ENCODE measurements around the gene LGI2. TPM values are rescaled to one million over a fixed set of nuclear protein-coding genes. Genes with fewer than 3 reads are reported as not detected.

Gene LGI2, protein sequence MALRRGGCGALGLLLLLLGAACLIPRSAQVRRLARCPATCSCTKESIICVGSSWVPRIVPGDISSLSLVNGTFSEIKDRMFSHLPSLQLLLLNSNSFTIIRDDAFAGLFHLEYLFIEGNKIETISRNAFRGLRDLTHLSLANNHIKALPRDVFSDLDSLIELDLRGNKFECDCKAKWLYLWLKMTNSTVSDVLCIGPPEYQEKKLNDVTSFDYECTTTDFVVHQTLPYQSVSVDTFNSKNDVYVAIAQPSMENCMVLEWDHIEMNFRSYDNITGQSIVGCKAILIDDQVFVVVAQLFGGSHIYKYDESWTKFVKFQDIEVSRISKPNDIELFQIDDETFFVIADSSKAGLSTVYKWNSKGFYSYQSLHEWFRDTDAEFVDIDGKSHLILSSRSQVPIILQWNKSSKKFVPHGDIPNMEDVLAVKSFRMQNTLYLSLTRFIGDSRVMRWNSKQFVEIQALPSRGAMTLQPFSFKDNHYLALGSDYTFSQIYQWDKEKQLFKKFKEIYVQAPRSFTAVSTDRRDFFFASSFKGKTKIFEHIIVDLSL
- total RNA-seq, result under 1 TPM; 0.05 to 0.31 (median 0.19) TPM

DNA sequence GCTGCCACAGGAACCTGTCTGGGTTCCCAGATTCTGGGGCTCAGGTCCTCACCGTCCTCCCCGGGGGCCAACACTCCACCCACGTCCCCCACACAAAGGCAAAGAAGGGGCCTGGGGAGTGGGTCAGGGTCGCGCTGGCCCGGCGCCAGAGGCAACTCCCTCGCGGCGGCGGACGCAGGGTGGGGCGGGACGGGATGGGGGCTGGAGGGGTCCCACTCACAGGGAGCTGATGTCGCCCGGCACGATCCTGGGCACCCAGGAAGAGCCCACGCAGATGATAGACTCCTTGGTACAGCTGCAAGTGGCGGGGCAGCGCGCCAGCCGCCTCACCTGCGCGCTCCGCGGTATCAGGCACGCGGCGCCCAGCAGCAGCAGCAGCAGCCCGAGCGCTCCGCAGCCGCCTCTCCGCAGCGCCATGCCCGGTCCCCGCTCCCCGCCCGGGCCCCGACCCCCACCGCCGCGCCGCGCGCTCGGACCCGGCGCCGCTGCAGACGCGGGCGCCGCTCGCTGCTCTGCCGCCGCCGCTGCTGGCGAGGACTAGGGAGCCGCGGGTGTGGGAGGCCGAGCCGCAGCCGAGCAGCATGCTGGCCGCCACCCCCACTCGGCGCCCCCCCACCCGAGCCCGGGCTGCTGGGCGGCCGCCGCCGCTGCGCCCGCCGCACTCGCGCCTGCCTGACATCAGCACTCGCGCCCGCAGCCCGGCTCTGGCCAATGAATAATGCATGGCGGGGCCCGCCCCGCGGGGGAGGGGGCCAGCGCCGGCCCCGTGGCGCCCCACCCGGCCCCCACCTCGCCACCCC lies at the start of gene LGI2:
TSS of gene LGI2 (minus strand) at position 670 of the 800 bp plus-strand sequence. CDS start at position 417, 253 bp downstream.
- Histone ChIP-seq H3K4me3 (peak within 1 kb of the TSS; percentile 46 to 50 (median 47)), H3K27ac (no peak within 1 kb of the TSS), H3K36me3 (no peaks in the 10 kb centered on the region), H3K27me3 (peaks cover 17 to 30% (median 18%) of the 10 kb centered on the region in 3 donors), H3K4me1 (peaks cover 2 to 6% of the 10 kb centered on the region in 2 donors), H3K9me3 (no peaks in the 10 kb centered on the region)
- in situ Hi-C loops (cut with MboI; ENCODE audit: low sequenced_read_pairs in 4 of 4), result no loop called here
- DNase-seq (no peak), ATAC-seq (no peak)
- TF ChIP-seq POLR2A (IDR thresholded peaks at IDR 0.05) (no peak), CTCF (IDR thresholded peaks at IDR 0.05 in 4 of 5, conservative IDR thresholded peaks at IDR 0.05 in 1 of 5) (no peak)
- intact Hi-C loops (cut with DNase I; ENCODE audit: low total_unique reads), result no loop called here

GRCh38 chr4:25078523-25078922 lies 47.8 kb upstream of the LGI2 start:
- in situ Hi-C loops (cut with MboI; ENCODE audit: low sequenced_read_pairs in 4 of 4) (no loop called here), intact Hi-C loops (cut with DNase I; ENCODE audit: low total_unique reads) (no loop called here)
- H3K36me3 ChIP-seq, result no peaks in the 10 kb centered on the region
- no peak for TF ChIP-seq CTCF (IDR thresholded peaks at IDR 0.05 in 4 of 5, conservative IDR thresholded peaks at IDR 0.05 in 1 of 5)
- TF ChIP-seq POLR2A (IDR thresholded peaks at IDR 0.05), result no peak
- DNase-seq (no peak), ATAC-seq (no peak)
- no peaks in the 10 kb centered on the region for H3K27me3 ChIP-seq
- no peak overlapping the region for H3K4me3 ChIP-seq
- no peak overlapping the region for H3K27ac ChIP-seq
- H3K4me1 ChIP-seq, result no peaks in the 10 kb centered on the region
- no peaks in the 10 kb centered on the region for H3K9me3 ChIP-seq

DNA sequence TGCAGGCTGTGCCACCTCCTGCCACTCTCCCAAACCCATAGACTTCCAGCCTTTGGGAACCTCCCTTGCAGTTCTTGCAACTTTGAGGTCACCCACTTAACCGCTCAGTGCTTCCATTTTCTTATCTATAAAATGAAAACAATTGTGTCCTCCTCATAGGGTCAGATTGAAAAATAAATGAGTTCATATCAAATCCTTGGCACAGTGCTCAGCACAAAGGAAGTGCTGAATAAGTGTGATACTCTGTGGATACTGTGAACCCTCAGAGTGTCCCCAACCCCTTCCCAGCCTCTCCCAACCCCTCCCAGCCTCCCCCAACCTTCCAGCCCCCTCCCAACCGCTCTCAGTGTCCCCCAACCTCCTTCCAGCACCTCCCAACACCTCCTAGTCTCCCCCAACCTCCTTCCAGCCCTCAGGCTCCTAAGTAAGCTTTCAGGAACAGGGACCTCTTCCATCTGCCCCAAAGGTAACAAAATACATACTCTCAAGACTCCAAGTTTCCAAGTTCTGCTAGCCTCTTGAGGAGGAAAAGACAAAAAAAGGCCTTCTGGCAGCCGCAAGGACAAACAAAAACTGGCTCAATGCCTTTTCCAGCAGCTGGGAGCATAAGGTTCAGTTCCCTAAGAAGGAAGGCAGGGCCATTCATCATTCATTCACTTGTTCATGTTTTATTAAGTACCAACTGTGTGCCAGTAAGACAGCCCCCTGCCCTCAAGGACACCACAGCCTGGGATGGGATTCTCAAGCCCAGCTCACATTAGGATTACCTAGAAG lies 46.1 kb upstream of the LGI2 start:
- H3K36me3 ChIP-seq, result no peaks in the 10 kb centered on the region
- H3K27me3 ChIP-seq, result no peaks in the 10 kb centered on the region
- H3K9me3 ChIP-seq, result no peaks in the 10 kb centered on the region
- H3K27ac ChIP-seq, result no peak overlapping the region
- TF ChIP-seq POLR2A (IDR thresholded peaks at IDR 0.05), result no peak
- no peak for TF ChIP-seq CTCF (IDR thresholded peaks at IDR 0.05 in 4 of 5, conservative IDR thresholded peaks at IDR 0.05 in 1 of 5)
- H3K4me1 ChIP-seq, result no peaks in the 10 kb centered on the region
- intact Hi-C loops (cut with DNase I; ENCODE audit: low total_unique reads) (no loop called here), in situ Hi-C loops (cut with MboI; ENCODE audit: low sequenced_read_pairs in 4 of 4) (no loop called here)
- H3K4me3 ChIP-seq, result no peak overlapping the region
- no peak for DNase-seq
- ATAC-seq, result no peak

DNA sequence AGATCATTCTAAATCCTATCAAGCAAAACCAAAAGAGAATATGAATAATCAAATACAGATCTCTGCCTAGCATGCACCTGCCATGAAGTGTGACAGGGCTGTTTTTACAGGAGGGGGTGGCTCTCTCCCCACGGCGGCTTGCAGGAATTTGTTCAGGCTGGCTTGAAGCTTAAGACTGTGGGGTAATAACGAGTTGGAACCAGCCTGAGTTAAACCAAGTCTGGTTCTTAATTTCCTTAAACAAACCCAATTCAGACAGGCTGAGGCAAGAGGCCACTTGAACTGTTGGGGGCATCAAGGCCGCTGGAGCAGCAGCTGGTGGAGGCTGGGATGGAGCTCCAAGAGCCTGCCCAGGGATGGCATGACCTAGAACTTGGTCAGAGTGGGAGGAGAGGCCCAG lies 45.1 kb upstream of the LGI2 start:
- Histone ChIP-seq H3K36me3 (no peaks in the 10 kb centered on the region), H3K27me3 (no peaks in the 10 kb centered on the region), H3K27ac (no peak overlapping the region), H3K4me3 (no peak overlapping the region), H3K4me1 (no peaks in the 10 kb centered on the region), H3K9me3 (no peaks in the 10 kb centered on the region)
- in situ Hi-C loops (cut with MboI; ENCODE audit: low sequenced_read_pairs in 4 of 4), result no loop called here
- TF ChIP-seq CTCF (IDR thresholded peaks at IDR 0.05 in 4 of 5, conservative IDR thresholded peaks at IDR 0.05 in 1 of 5), result no peak
- TF ChIP-seq POLR2A (IDR thresholded peaks at IDR 0.05), result no peak
- intact Hi-C loops (cut with DNase I; ENCODE audit: low total_unique reads), result no loop called here
- DNase-seq (no peak), ATAC-seq (no peak)

All from gastrocnemius medialis (tissue), 4 donors.